Adrenal gland (tissue), 12 donors: ENCODE results near the gene ANGPTL4. TPM values are rescaled to one million over a fixed set of nuclear protein-coding genes. Genes with fewer than 3 reads are reported as not detected.

Source experiments
- DNase-seq, 7 donors: peaks; one replicate each; pipeline ENCODE4 v3.0.0-alpha.2; 2019 to 2020
- H3K27ac ChIP-seq, 5 donors: fragments of 200-600 bp; sonication (generic) in 4 of 5; 1 replicate in 3 of 5; 2 replicates in 2 of 5; pipeline versions ENCODE4 v1.5.1 to v1.8.0; 2016 to 2020; ENCODE audit warnings: mild to moderate bottlenecking in 1 of 5
- H3K27me3 ChIP-seq: fragments of 200-600 bp; 2 replicates; pipeline ENCODE4 v1.8.0; 2021
- H3K36me3 ChIP-seq, 2 donors: fragments of 200-600 bp; replicated peaks in 1 of 2; 1 replicate in 1 of 2; 2 replicates in 1 of 2; pipeline versions ENCODE4 v1.5.1 to v1.8.0; 2018 to 2022
- H3K4me1 ChIP-seq, 2 donors: fragments of 200-600 bp; replicated peaks in 1 of 2; 1 replicate in 1 of 2; 2 replicates in 1 of 2; pipeline versions ENCODE4 v1.5.1 to v1.8.0; 2018 to 2021
- H3K4me3 ChIP-seq, 4 donors: fragments of 200-600 bp; sonication (generic) in 3 of 4; one replicate each; pipeline ENCODE4 v1.5.1; 2016 to 2018
- H3K9me3 ChIP-seq, 3 donors: fragments of 200-600 bp; sonication (generic) in 1 of 3; replicated peaks in 1 of 3; 1 replicate in 2 of 3; 2 replicates in 1 of 3; pipeline versions ENCODE4 v1.5.1 to v1.8.0; 2016 to 2021
- POLR2A ChIP-seq, 2 donors: fragments of 450-650 bp; IDR thresholded peaks; one replicate each; pipeline ENCODE4 v1.6.1; 2017; ENCODE audit warnings: antibody characterized with exemption in 2 of 2, mild to moderate bottlenecking in 2 of 2, moderate library complexity in 1 of 2
- WGBS, 4 donors: extraction: QIAGEN DNeasy Blood & Tissue Kit in 2 of 4; methylation state at CpG; one replicate each; pipeline versions ENCODE4 v1.1.5 to v1.1.7; 2013 to 2017; 5-methylcytosine and 5-hydroxymethylcytosine counted together
- intact Hi-C, 2 donors: fragments of 100-400 bp; cut with DNase I; formaldehyde crosslinking; loops; one replicate each; pipeline versions ENCODE4 v1.14.1 to v1.15.0; 2022 to 2023
- polyA plus RNA-seq, 3 donors: library from polyadenylated mRNA; stranded (reverse); fragments of 200-250 nt in 2 of 3; fragments of 350-450 nt in 1 of 3; fragmentation: Illumina TruSeq in 1 of 3; extraction: RNeasy Lipid Tissue Mini Kit (QIAGEN cat#74804) in 1 of 3; gene quantifications; one replicate each; pipeline ENCODE4 v1.2.3, GENCODE V29; 2013 to 2014
- total RNA-seq, 9 donors: library from RNA; depleted of rRNA in 4 of 9; stranded (reverse); fragments of >200 nt in 4 of 9; fragments of 120-200 nt in 1 of 9; fragmentation: NEBNext Ultra II Directional in 1 of 9; extraction: Animal tissue kit (Norgen Biotek cat#: 25700) in 1 of 9; gene quantifications; one replicate each; pipeline versions ENCODE4 v1.1.0 to v1.2.4, GENCODE V29; 2013 to 2023
- TF ChIP-seq, protein P1 (sequence below), 6 experiments: fragments of 450-650 bp in 4 of 6; fragments of 200-600 bp in 2 of 6; sonication (generic) in 1 of 6; IDR thresholded peaks; 1 replicate in 5 of 6; 2 replicates in 1 of 6; pipeline versions ENCODE4 v1.5.1 to v1.8.0; 2016 to 2021; ENCODE audit warnings: antibody characterized with exemption in 6 of 6, mild to moderate bottlenecking in 2 of 6, moderate library complexity in 1 of 6
- donor health status: healthy with polysubstance abuse.
- donor health status: Bipolar disorder and iron deficiency.
- donor health status: DM: yes; HTN: yes; CAD: no.
- donor health status: DM: no; HTN: no; CAD: no.
- donor health status: DM: no; HTN: no; CAD: no.
- donor health status: DM: yes; HTN: yes; CAD: no.

Gene ANGPTL4
- total and polyA plus RNA-seq, 12 donors = 0.33 to 141 (median 27.1) TPM

DNA sequence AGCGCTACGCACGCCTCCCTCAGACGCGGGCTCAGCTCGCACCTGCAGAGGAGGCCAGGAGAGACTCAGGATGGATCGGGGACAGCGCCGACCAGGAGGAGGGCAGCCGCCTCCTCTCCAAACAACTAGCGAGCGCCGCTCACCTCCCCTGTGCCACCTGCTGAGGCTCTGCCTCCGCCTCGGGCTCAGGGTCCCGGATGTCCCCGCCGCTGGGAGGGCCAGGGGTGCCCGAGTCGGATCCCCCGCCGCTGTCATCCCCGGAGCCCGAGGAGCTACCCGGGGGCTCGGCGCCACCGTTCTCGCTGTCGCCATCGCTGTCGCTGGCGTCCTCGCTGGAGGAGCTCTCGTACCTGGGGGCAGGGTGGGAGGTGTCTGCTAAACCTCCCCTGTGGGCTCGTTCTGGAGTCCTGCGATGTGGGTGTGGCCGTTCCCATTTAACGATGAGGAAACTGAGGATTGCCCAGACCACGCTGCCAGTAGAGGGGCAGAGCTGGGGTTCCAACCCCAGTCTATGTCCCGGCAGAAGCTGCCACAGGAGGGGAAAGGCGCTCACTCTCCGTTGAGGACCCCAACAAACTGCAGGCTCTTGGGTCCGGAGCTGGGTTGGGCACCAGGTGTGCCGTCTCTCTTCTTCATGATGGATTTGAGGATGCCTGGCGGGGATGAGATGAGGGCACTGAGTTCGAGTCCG lies 30.0 kb upstream of the ANGPTL4 start:
- H3K27me3 ChIP-seq = peaks cover 31% of the 10 kb centered on the region

DNA sequence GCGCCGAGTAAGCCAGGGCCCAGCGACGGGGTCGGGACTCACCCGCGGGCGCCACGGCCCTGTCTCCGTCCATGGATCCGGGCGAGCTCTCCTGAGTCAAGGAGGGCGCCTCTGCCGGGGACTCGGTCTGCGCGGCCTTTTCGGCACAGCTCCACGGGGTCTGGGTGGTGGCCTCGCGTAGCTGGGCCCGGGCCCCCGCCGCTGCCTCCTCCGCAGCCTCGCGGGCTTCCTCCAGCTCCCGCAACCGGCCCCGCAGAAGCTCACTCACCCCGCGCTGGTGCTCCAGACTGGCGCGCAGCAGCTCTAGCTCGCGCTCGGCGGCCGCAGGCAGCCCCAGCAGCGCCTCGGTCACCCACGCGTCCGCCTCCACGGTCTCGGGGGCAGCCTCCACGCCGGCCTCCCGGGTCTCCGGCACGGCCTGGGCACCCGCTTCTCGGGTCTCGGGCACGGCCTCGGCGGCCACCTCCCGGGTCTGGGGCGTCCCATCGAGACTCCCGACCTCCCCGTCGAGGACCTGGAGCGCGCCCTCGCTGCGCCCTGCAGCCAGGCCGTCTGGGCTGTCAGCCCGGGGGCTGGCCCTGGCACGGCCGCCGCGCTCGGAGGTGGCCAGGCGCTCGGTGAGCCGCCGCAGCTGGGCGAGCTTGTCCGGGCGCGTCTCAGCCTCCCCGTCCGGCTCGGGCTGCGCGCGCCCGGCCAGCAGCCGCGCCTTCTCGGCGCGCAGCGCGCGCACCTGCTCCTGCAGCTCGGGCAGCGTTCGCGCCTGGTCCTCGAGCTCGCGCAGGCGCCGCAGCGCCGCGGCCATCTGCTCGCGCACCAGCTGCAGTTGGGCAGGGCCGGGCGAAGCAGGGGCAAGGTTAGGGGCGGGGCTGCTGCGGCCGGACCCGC lies 29.3 kb upstream of the ANGPTL4 start:
- WGBS, 4 donors = 7 to 12% (median 10%) methylated on average over 20 to 117 of the region's 117 CpGs; no CpG with 5 or more reads in 1 of the 4 donors
- Histone ChIP-seq H3K9me3 (no peaks in the 10 kb centered on the region), H3K4me1 (peaks cover 0 to 9% of the 10 kb centered on the region in 2 donors), H3K27ac (no peak overlapping the region), H3K36me3 (no peaks in the 10 kb centered on the region), H3K27me3 (peaks cover 31% of the 10 kb centered on the region), H3K4me3 (peak overlapping the region in 1 of 4 donors; percentile 46)
- DNase-seq = peak in 2 of 7 donors; percentile 21 to 55
- no peak for TF ChIP-seq POLR2A (IDR thresholded peaks at IDR 0.05)
- TF ChIP-seq, protein P1, sequence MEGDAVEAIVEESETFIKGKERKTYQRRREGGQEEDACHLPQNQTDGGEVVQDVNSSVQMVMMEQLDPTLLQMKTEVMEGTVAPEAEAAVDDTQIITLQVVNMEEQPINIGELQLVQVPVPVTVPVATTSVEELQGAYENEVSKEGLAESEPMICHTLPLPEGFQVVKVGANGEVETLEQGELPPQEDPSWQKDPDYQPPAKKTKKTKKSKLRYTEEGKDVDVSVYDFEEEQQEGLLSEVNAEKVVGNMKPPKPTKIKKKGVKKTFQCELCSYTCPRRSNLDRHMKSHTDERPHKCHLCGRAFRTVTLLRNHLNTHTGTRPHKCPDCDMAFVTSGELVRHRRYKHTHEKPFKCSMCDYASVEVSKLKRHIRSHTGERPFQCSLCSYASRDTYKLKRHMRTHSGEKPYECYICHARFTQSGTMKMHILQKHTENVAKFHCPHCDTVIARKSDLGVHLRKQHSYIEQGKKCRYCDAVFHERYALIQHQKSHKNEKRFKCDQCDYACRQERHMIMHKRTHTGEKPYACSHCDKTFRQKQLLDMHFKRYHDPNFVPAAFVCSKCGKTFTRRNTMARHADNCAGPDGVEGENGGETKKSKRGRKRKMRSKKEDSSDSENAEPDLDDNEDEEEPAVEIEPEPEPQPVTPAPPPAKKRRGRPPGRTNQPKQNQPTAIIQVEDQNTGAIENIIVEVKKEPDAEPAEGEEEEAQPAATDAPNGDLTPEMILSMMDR (IDR thresholded peaks at IDR 0.05) = no peak
- intact Hi-C loops = no loop called here

More for the DNA sequence above, 30.0 kb upstream of the ANGPTL4 start:
- Histone ChIP-seq H3K4me1 (peaks cover 0 to 9% of the 10 kb centered on the region in 2 donors), H3K9me3 (no peaks in the 10 kb centered on the region), H3K4me3 (no peak overlapping the region), H3K36me3 (no peaks in the 10 kb centered on the region), H3K27ac (no peak overlapping the region)
- TF ChIP-seq POLR2A (IDR thresholded peaks at IDR 0.05) = no peak
- TF ChIP-seq, protein P1 (IDR thresholded peaks at IDR 0.05) = no peak
- 24 to 44% (median 33%) methylated on average over 1 to 48 of the region's 48 CpGs for WGBS, 4 donors
- intact Hi-C loops = no loop called here
- DNase-seq = no peak

DNA sequence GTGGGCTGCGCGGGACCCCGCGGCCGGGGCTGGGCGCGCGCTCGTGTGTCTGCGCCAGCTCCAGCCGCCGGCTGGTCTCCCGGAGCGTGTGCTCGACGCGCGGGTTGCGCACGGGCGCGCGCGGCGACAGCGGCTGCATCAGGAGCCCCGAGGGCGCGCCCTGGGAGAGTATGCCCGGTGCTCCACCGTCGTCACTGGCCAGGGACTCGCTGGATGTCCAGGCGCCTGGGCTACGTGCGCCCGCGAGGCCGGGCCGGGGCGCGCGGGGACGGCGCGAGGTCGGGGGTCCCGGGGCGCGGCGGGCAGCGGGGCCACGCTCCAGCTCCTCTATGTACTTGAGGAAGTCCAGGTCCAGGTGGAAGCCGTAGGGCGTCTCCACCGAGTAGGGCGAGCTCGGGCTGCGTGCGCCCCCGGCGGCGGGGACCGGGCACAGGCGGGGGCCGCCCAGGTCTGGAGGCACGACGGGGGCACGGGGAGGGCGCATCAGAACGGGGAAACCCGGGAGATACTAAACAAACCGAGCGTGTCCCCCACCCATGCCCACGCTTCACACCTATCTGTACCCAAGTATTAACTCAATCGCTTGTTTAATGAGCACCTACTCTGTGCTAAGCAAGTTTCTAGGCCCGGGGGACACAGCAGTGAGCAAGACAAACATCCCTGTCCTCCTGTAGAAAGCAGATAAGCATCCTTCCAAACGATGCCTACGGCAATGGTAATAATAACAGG lies 28.4 kb upstream of the ANGPTL4 start:
- WGBS, 4 donors = 9 to 46% (median 14%) methylated on average over 4 to 79 of the region's 79 CpGs
- Histone ChIP-seq H3K9me3 (no peaks in the 10 kb centered on the region), H3K36me3 (no peaks in the 10 kb centered on the region), H3K4me3 (peak overlapping the region in 1 of 4 donors; percentile 46), H3K4me1 (peaks cover 0 to 9% of the 10 kb centered on the region in 2 donors), H3K27me3 (peaks cover 31% of the 10 kb centered on the region), H3K27ac (peak overlapping the region in 1 of 5 donors; percentile 29)
- TF ChIP-seq, protein P1 (IDR thresholded peaks at IDR 0.05) = no peak
- TF ChIP-seq POLR2A (IDR thresholded peaks at IDR 0.05) = no peak
- intact Hi-C loops = no loop called here
- DNase-seq = no peak
